Tibial artery (tissue), 4 donors: Measurements from ENCODE around the gene DDI2.

Experiments
- DNase-seq, 2 donors: peaks; one replicate each; pipeline ENCODE4 v3.0.0-alpha.2; 2019
- H3K27ac ChIP-seq, 2 donors: fragments of 200-600 bp; sonication (generic) in 1 of 2; 1 replicate in 1 of 2; 2 replicates in 1 of 2; pipeline ENCODE4 v1.5.1; 2018 to 2019; ENCODE audit warnings: mild to moderate bottlenecking in 1 of 2
- H3K27me3 ChIP-seq, 2 donors: fragments of 200-600 bp; sonication (generic) in 1 of 2; one replicate each; pipeline versions ENCODE4 v1.5.1 to v1.6.0; 2016 to 2019
- H3K36me3 ChIP-seq, 3 donors: fragments of 200-600 bp; sonication (generic) in 2 of 3; one replicate each; pipeline ENCODE4 v1.5.1; 2016 to 2019; ENCODE audit warnings: mild to moderate bottlenecking in 2 of 3
- H3K4me1 ChIP-seq, 4 donors: fragments of 200-600 bp; sonication (generic) in 2 of 4; 1 replicate in 3 of 4; 2 replicates in 1 of 4; pipeline ENCODE4 v1.5.1; 2016 to 2019
- H3K4me3 ChIP-seq, 2 donors: fragments of 200-600 bp; sonication (generic) in 1 of 2; 1 replicate in 1 of 2; 2 replicates in 1 of 2; pipeline ENCODE4 v1.5.1; 2018 to 2019; ENCODE audit warnings: mild to moderate bottlenecking in 2 of 2
- H3K9me3 ChIP-seq, 3 donors: fragments of 200-600 bp; sonication (generic) in 1 of 3; one replicate each; pipeline ENCODE4 v1.5.1; 2016 to 2019
- intact Hi-C: fragments of 100-400 bp; cut with DNase I; formaldehyde crosslinking; loops from one replicate; pipeline ENCODE4 v1.15.0; 2023; ENCODE audit warnings: low total_unique reads
- TF ChIP-seq, protein P1 (sequence below), 2 experiments: fragments of 200-600 bp in 1 of 2; fragments of 450-650 bp in 1 of 2; IDR thresholded peaks; one replicate each; pipeline ENCODE4 v1.5.1; 2017 to 2019; ENCODE audit warnings: antibody characterized with exemption in 2 of 2, mild to moderate bottlenecking in 1 of 2, moderate library complexity in 1 of 2

DDI2 gene

DNA sequence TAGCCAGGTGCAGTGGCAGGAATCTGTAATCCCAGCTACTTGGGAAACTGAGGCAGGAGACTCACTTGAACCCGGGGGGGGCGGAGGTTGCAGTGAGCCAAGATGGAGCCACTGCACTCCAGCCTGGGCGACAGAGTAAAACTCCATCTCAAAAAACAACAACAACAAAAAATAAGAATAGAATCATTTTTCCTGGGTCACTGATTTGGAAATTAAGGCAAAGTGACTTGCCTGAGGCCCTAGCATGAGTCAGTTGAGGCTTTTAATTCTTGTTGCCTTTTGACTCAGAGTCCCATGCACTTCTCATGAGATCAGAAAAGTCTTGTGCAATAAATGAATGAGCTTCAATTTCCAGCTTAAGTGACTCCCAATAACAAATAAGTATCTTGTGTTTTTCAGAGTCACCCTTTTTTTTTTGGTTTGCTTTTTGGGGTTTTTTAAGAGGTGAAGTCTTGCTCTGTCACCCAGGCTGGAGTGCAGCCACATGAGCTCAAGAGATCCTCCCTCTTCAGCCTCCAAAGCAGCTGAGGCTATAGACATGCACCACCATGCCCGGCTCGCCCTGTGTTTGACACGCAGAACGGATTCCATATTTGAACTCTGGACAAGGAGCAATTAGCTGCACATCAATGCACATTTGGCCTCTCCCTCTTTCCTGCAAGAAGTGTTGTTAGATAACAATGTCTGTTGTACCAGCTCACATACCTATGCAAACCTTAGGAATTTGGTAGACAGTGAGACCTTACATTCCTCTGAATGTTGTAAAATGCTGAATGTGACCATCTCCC lies 63.5 kb downstream of the DDI2 start:
- H3K4me1 ChIP-seq = peaks cover 0 to 31% (median 13%) of the 10 kb centered on the region in 4 donors
- H3K36me3 ChIP-seq = no peaks in the 10 kb centered on the region
- TF ChIP-seq, protein P1, sequence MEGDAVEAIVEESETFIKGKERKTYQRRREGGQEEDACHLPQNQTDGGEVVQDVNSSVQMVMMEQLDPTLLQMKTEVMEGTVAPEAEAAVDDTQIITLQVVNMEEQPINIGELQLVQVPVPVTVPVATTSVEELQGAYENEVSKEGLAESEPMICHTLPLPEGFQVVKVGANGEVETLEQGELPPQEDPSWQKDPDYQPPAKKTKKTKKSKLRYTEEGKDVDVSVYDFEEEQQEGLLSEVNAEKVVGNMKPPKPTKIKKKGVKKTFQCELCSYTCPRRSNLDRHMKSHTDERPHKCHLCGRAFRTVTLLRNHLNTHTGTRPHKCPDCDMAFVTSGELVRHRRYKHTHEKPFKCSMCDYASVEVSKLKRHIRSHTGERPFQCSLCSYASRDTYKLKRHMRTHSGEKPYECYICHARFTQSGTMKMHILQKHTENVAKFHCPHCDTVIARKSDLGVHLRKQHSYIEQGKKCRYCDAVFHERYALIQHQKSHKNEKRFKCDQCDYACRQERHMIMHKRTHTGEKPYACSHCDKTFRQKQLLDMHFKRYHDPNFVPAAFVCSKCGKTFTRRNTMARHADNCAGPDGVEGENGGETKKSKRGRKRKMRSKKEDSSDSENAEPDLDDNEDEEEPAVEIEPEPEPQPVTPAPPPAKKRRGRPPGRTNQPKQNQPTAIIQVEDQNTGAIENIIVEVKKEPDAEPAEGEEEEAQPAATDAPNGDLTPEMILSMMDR (IDR thresholded peaks at IDR 0.05) = no peak
- peak overlapping the region; percentile 50 to 60 for H3K27ac ChIP-seq
- DNase-seq = no peak
- H3K9me3 ChIP-seq = no peaks in the 10 kb centered on the region
- no peak overlapping the region for H3K4me3 ChIP-seq
- no peaks in the 10 kb centered on the region for H3K27me3 ChIP-seq
- intact Hi-C loops = loop anchor here (5.0 kb wide), 1 partner anchor 58 kb away; no protein-coding TSS in a partner anchor

DNA sequence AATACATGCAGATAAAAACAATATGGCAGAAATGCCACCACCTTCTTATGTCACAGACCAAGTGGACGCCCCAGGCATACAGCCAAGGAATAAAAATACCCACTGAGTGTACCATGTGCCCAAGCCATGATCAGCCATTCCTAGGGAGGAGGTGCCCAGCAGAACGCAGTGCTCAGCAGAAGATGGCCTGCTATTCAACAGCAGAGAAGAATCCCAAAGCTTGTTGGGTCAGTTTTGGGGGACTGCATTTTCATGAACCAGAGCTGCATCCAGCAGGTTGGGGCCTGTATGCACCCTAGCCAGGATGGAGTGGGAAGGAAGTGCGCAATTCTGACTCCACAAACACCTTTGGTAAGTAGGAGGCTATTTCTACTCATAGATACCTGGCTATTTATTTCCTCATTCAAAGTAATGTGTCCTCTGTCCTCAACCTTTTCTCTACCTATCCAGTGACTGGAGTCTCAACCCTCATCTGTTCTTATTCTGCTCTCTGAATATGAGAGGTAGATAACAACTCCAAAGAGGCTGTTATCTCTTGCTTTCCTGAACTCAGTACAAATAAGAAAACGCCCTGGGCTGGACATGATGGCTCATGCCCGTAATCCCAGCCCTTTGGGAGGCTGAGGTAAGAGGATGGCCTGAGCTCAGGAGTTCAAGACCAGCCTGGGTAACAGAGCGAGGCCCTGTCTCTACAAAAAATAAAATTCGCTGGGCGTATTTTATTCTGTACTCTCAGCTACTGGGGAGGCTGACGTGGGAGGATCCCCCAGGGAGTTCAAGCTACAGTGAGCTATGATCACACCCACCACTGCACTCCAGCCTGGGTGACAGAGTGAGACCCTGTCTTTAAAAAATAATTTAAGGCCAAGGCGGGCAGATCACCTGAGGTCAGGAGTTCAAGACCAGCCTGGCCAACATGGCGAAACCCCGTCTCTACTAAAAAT lies 64.4 kb downstream of the DDI2 start:
- DNase-seq = no peak
- Histone ChIP-seq H3K36me3 (no peaks in the 10 kb centered on the region), H3K27me3 (no peaks in the 10 kb centered on the region), H3K4me3 (no peak overlapping the region), H3K4me1 (peaks cover 0 to 39% (median 18%) of the 10 kb centered on the region in 4 donors), H3K27ac (peak overlapping the region; percentile 50 to 60), H3K9me3 (no peaks in the 10 kb centered on the region)
- TF ChIP-seq, protein P1 (IDR thresholded peaks at IDR 0.05) = no peak
- intact Hi-C loops = loop anchor here (5.0 kb wide), 1 partner anchor 59 kb away; no protein-coding TSS in a partner anchor

DNA sequence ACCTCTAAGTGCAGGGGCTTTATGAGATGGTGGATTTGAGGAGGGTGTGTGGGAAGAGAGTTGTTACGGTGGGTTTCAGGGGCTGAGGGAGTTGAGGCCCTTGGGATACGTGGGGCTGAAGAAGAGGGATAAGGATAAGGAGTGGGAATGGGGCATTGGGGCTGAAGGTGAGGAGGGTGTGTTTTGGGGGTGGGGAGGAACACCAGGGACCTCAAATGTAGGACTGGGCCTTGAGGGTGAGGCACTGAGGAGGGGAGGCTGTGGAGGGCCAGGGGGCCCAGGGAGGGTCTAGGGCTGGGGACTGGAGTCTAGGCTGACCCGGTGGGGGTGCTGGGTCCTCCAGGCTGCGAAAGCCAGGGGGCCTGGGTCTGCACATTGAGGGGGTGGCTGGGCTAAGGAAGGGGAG lies 65.7 kb downstream of the DDI2 start:
- Histone ChIP-seq H3K36me3 (no peaks in the 10 kb centered on the region), H3K4me3 (no peak overlapping the region), H3K9me3 (no peaks in the 10 kb centered on the region), H3K27ac (peak overlapping the region; percentile 98), H3K27me3 (no peaks in the 10 kb centered on the region), H3K4me1 (peaks cover 0 to 45% (median 23%) of the 10 kb centered on the region in 4 donors)
- TF ChIP-seq, protein P1 (IDR thresholded peaks at IDR 0.05) = no peak
- no peak for DNase-seq
- intact Hi-C loops = loop anchor here (5.0 kb wide), 1 partner anchor 61 kb away; no protein-coding TSS in a partner anchor

DNA sequence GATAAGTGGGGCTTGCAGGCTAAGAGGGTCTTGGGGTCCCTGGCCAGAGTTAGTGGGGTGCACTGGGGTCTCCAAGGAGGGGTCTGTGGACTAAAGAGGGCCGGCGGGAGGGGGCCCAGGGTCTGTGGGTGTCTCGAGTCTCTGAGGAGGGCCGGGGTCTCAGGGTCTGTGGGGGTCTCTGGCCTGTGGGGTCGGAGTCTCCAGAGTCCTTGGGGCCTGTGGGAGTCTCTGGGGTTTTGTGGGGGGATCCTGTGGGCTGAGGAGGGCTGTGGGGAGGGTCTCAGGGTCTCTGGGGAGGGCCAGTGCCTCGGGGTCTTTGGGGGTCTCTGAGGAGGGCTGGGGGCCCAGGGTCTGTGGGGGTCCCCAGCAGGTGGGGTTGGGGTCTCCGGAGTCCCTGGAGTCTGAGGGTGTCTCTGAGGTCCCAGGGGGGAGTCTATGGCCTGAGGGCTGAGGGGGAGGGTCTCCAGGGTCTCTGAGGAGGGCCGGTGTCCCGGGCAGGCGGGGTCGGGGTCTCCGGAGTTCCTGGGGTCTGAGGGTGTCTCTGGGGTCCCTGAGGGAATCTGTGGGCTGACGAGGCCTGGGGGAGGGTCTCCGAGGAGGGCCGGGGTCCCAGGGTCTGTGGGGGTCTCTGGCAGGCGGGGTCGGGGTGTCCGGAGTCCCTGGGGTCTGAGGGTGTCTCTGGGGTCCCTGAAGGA lies 66.2 kb downstream of the DDI2 start:
- intact Hi-C loops = loop anchor here (5.0 kb wide), 1 partner anchor 61 kb away; no protein-coding TSS in a partner anchor
- Histone ChIP-seq H3K9me3 (no peaks in the 10 kb centered on the region), H3K4me3 (peak overlapping the region; percentile 67 to 98), H3K4me1 (peaks cover 0 to 45% (median 23%) of the 10 kb centered on the region in 4 donors), H3K36me3 (no peaks in the 10 kb centered on the region), H3K27ac (peak overlapping the region; percentile 98), H3K27me3 (no peaks in the 10 kb centered on the region)
- TF ChIP-seq, protein P1 (IDR thresholded peaks at IDR 0.05) = no peak
- no peak for DNase-seq

DNA sequence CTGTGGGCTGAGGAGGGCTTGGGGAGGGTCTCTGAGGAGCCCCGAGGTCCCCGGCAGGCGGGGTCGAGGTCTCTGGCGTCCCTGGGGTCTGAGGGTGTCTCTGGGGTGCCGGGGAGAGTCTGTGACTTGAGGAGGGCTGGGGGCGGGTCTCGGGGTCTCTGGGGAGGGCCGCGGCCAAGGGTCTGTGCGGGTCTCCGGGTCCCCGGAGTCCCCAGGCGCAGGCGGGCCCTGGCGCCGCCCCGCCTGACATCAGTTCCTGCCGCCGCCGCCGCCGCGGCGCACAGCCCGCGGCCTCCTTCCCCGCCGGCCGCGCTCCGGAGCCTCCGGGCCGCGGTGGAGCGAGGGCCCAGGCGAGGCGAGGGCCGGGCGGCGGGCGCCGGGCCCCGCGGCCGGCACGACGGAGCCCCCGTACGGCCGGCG lies 66.8 kb downstream of the DDI2 start, which contains the start of gene PLEKHM2:
TSS of gene PLEKHM2 (plus strand) at position 279 of the 420 bp plus-strand sequence. CDS start 239 bp downstream, outside the sequence.
- H3K9me3 ChIP-seq = no peaks in the 10 kb centered on the region
- H3K27ac ChIP-seq = peak within 1 kb of the TSS; percentile 98
- H3K36me3 ChIP-seq = no peaks in the 10 kb centered on the region
- intact Hi-C loops = loop anchor here (5.0 kb wide), 1 partner anchor 62 kb away; no protein-coding TSS in a partner anchor
- peaks cover 0 to 45% (median 23%) of the 10 kb centered on the region in 4 donors for H3K4me1 ChIP-seq
- peak in 1 of 2 donors; percentile 30 for DNase-seq
- peak within 1 kb of the TSS; percentile 67 to 98 for H3K4me3 ChIP-seq
- TF ChIP-seq, protein P1 (IDR thresholded peaks at IDR 0.05) = no peak
- no peaks in the 10 kb centered on the region for H3K27me3 ChIP-seq
